GM12872 (cell line): ENCODE results near the gene FST.

Experiments
- TF ChIP-seq, protein P1 (sequence below): IDR thresholded peaks from 3 replicates; pipeline ENCODE4 v1.5.1; 2011; ENCODE audit warnings: low read depth, mild to moderate bottlenecking, low read length, moderate library complexity; ENCODE audit not compliant: insufficient read depth

FST gene

DNA sequence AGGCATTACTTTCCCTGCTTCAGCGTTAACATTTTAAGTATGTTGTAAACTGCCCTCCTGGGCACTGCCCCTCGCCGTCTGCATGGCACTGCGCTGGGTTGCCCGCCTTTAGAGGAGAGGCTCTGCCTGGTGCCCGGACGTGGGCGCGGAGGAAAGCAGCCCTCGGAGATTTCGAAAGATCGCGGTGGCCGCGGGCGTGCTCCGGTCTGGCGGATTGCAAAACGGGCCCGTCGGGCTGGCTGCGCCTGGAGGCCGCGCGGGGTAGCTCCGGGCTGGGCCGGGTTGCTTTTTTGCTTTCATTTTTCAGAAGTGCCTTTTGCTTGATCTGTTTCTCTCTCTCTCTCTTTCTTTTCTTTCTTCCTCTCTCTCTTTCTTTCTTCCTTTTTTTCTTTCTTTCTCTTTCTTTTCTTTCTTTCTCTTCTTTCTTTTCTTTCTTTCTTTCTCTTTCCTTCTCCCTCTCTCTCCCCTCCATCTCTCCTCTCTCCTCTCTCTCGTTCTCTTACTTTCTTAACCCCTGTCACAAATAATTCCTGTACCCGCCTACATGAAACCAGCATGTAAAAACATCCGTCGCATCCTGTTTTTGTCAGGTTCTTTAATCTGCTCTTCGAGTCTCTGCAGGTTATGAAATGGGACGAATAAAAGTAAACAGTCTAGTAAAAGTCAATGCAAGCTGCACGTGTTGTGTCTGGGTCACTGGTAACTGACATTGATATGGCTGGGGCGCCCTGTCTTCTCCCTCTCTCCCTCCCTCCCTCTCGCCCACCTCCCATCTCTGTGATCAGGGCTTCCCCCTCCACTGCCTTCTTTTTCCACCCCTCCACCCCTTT is 1.7 kb downstream of the FST start:
- TF ChIP-seq, protein P1, sequence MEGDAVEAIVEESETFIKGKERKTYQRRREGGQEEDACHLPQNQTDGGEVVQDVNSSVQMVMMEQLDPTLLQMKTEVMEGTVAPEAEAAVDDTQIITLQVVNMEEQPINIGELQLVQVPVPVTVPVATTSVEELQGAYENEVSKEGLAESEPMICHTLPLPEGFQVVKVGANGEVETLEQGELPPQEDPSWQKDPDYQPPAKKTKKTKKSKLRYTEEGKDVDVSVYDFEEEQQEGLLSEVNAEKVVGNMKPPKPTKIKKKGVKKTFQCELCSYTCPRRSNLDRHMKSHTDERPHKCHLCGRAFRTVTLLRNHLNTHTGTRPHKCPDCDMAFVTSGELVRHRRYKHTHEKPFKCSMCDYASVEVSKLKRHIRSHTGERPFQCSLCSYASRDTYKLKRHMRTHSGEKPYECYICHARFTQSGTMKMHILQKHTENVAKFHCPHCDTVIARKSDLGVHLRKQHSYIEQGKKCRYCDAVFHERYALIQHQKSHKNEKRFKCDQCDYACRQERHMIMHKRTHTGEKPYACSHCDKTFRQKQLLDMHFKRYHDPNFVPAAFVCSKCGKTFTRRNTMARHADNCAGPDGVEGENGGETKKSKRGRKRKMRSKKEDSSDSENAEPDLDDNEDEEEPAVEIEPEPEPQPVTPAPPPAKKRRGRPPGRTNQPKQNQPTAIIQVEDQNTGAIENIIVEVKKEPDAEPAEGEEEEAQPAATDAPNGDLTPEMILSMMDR = peak; percentile 22; the same call in 1 of the 3 replicates

DNA sequence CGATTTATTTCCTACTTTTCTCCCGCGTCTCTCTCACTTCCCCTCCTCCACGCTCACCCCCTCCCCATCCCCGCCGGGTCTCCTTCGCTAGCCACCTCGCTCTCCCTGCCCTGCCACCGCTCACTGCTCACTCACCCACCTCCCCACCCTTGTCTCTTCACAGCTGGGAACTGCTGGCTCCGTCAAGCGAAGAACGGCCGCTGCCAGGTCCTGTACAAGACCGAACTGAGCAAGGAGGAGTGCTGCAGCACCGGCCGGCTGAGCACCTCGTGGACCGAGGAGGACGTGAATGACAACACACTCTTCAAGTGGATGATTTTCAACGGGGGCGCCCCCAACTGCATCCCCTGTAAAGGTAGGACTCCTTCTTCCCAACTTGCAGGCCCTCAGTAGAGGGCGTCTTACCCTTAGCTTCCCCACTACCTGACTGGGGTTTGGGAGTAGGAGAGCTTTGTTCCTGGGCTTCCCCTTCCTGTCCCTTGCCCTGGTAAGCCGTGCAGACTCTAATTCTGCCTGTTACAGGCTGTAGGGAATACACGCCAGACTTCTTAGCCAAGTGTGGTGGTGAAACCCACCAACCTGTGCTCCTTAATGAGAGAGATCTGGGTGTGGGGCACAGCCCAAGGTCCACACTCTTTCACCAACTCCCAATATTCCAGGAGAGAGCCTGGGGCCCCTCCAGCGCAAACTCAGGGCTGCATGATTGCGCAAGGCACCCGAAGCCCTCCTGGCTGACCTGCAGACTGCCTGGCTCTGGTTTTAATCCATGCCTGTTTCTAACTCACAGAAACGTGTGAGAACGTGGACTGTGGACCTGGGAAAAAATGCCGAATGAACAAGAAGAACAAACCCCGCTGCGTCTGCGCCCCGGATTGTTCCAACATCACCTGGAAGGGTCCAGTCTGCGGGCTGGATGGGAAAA is 2.5 kb downstream of the FST start:
- TF ChIP-seq, protein P1 = no peak

DNA sequence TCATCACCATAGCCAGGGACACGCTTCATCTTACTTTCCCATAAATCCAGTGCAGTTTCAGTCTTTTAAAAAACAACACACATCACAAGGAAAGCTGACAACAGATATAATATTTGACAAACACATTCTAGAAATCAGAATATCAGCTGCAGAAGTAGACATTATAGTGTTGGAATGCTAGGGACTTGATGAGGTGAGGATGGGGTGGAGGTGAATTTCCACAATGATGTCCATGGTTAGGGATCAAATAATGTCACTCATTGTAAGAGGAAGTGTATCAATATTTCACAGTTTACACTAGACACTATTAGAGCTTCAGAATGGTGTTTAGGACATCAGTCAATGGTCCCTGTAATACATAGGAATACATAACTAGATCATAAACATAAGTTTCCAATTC is 7.0 kb downstream of the FST start:
- TF ChIP-seq, protein P1 = no peak

DNA sequence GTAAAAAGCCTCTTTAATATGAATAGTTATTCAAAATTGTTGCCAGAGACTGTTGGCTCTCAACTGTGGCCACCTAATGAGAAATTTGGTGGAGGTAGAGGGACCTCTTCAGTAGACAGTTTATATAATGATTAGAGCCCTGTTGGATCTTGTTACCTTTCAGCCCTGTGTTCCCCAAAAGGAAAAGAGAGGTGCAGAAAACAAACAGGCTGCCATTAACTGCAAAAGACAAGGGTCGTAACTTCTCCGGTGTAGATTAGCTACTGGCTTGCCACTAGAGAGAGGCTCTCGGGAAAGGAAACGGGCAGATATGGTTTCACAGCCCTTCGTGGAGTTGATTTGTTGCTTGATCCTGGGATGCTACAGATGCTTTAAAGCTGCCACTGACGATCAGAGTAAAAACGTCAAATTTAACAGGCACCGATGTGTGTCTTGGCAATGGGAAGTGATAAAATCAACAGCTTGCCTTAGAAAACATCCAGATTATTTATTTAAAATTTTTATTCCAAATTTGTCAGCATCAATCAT is 7.8 kb downstream of the FST start:
- TF ChIP-seq, protein P1 = no peak

DNA sequence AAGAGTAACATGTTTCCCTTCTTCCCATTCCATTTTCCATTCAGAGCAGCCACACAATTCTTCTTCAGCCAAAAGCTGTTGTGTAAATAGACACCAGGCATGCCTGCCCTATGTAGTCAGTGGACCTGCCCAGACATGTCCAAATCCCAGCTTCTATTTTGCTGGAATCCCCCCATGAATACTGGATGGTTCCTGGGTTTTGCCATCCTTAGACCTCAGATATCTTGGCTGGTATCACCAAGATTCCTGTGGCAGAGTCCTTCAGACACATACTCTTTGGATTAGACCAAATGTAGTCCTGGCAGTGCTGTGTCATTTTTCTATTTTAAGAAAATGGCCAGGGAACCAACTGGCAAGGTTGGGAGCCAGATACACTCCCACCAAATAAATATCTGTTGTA is 10.3 kb downstream of the FST start:
- TF ChIP-seq, protein P1 = no peak

DNA sequence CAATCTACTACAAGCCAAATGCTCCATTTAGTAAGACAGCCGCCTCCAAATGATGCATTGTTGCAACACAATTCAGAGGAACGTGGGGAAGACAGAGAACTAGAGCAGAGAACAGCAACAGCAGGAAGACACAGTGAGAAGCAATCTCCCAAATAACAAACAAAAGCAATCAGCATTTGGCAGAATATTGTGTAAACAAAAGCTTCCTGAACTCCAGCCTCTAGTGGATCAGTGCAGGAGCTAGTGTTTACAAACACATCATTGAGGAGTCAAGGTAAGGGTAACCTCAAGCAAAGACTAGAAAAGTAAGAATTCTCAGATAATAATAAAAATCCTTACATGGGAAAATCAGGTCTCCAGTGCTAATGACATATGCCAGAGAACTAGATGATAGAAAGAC is 20.6 kb downstream of the FST start:
- TF ChIP-seq, protein P1 = no peak
